ENCODE data around the gene EGLN2.

The EGLN2 gene

GRCh38 chr19:40807147-40808020 lies 8.4 kb downstream of the EGLN2 start:
- no peaks in the 10 kb centered on the region for H3K9me2 ChIP-seq (ENCODE audit: low read depth, low read length)
- no peak for TF ChIP-seq EZH2 (IDR thresholded peaks at IDR 0.05; ENCODE audit: borderline replicate concordance, low read length)
- TF ChIP-seq, protein P1, sequence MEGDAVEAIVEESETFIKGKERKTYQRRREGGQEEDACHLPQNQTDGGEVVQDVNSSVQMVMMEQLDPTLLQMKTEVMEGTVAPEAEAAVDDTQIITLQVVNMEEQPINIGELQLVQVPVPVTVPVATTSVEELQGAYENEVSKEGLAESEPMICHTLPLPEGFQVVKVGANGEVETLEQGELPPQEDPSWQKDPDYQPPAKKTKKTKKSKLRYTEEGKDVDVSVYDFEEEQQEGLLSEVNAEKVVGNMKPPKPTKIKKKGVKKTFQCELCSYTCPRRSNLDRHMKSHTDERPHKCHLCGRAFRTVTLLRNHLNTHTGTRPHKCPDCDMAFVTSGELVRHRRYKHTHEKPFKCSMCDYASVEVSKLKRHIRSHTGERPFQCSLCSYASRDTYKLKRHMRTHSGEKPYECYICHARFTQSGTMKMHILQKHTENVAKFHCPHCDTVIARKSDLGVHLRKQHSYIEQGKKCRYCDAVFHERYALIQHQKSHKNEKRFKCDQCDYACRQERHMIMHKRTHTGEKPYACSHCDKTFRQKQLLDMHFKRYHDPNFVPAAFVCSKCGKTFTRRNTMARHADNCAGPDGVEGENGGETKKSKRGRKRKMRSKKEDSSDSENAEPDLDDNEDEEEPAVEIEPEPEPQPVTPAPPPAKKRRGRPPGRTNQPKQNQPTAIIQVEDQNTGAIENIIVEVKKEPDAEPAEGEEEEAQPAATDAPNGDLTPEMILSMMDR (IDR thresholded peaks at IDR 0.05; ENCODE audit: low read length), result peak; percentile 20; the same call in 1 of the 2 replicates
- no peak overlapping the region; the same call in 1 of the 2 replicates for H3K4me2 ChIP-seq (ENCODE audit: low read length)
- 0 out of 2 replicates have a peak, but pooled peaks cover 8% of the 10 kb centered on the region for H3K79me2 ChIP-seq (ENCODE audit: insufficient read depth, low read length)
- H3K9ac ChIP-seq (ENCODE audit: low read length), result no peak overlapping the region
- no peaks in the 10 kb centered on the region for H3K27me3 ChIP-seq (ENCODE audit: insufficient read depth, low read length)
- H2AFZ ChIP-seq (ENCODE audit: low read length), result no peak overlapping the region
- no peaks in the 10 kb centered on the region for H3F3A ChIP-seq (ENCODE audit: insufficient read depth, low read length)
- H3K36me3 ChIP-seq (ENCODE audit: insufficient read depth, low read length), result peaks cover 54% of the 10 kb centered on the region
- no peaks in the 10 kb centered on the region for H3K9me3 ChIP-seq (ENCODE audit: low read length)
- H3K4me1 ChIP-seq (ENCODE audit: insufficient read depth, low read length, severe bottlenecking), result peaks cover 59% of the 10 kb centered on the region
- H3K27ac ChIP-seq (ENCODE audit: low read depth, low read length, poor library complexity, severe bottlenecking), result no peak overlapping the region
- no peaks in the 10 kb centered on the region for H4K20me1 ChIP-seq (ENCODE audit: insufficient read depth, low read length)
- no peak overlapping the region for H3K4me3 ChIP-seq (ENCODE audit: low read depth, low read length, poor library complexity, severe bottlenecking)

- Histone ChIP-seq H3K4me1 (ENCODE audit: insufficient read depth, low read length, severe bottlenecking) (peaks cover 53% of the 10 kb centered on the region), H3K4me3 (ENCODE audit: low read depth, low read length, poor library complexity, severe bottlenecking) (no peak overlapping the region), H4K20me1 (ENCODE audit: insufficient read depth, low read length) (no peaks in the 10 kb centered on the region), H3K36me3 (ENCODE audit: insufficient read depth, low read length) (peaks cover 48% of the 10 kb centered on the region), H3K4me2 (ENCODE audit: low read length) (no peak overlapping the region), H3K9me3 (ENCODE audit: low read length) (no peaks in the 10 kb centered on the region), H3F3A (ENCODE audit: insufficient read depth, low read length) (no peaks in the 10 kb centered on the region), H3K9ac (ENCODE audit: low read length) (no peak overlapping the region), H2AFZ (ENCODE audit: low read length) (no peak overlapping the region), H3K9me2 (ENCODE audit: low read depth, low read length) (no peaks in the 10 kb centered on the region), H3K27ac (ENCODE audit: low read depth, low read length, poor library complexity, severe bottlenecking) (no peak overlapping the region), H3K27me3 (ENCODE audit: insufficient read depth, low read length) (no peaks in the 10 kb centered on the region), H3K79me2 (ENCODE audit: insufficient read depth, low read length) (0 out of 2 replicates have a peak, but pooled peaks cover 8% of the 10 kb centered on the region)
- no peak for TF ChIP-seq EZH2 (IDR thresholded peaks at IDR 0.05; ENCODE audit: borderline replicate concordance, low read length)
- TF ChIP-seq, protein P1 (IDR thresholded peaks at IDR 0.05; ENCODE audit: low read length), result no peak
Observed at GRCh38 chr19:40808021-40808325, 9.0 kb downstream of the EGLN2 start.

DNA sequence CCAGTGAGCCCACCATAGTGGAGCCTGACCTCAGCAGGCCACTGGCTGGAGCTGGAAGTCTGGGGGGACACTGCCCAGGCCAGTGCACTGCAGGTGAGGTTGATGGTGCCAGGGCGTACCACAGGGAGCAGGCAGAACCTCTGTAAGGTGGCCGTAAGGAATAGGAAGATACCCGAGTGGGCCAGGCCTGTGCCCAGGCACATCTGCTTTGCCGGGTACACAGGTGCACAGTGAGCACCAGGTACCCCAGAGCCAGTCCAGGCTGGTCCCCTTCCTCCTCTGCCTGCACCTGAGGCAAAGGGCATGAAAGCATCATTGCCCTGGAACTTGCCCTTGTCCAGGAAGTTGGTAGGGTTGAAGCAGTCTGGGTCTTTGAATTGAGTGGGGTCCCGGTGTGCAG lies 9.5 kb downstream of the EGLN2 start:
- no peak for TF ChIP-seq EZH2 (IDR thresholded peaks at IDR 0.05; ENCODE audit: borderline replicate concordance, low read length)
- TF ChIP-seq, protein P1 (IDR thresholded peaks at IDR 0.05; ENCODE audit: low read length), result no peak

More for the DNA sequence above, 9.5 kb downstream of the EGLN2 start:
- no peak overlapping the region for H3K4me3 ChIP-seq (ENCODE audit: low read depth, low read length, poor library complexity, severe bottlenecking)
- H3F3A ChIP-seq (ENCODE audit: insufficient read depth, low read length), result no peaks in the 10 kb centered on the region
- no peaks in the 10 kb centered on the region for H3K9me3 ChIP-seq (ENCODE audit: low read length)
- no peaks in the 10 kb centered on the region for H3K27me3 ChIP-seq (ENCODE audit: insufficient read depth, low read length)
- no peak overlapping the region for H3K27ac ChIP-seq (ENCODE audit: low read depth, low read length, poor library complexity, severe bottlenecking)
- 0 out of 2 replicates have a peak, but pooled peaks cover 8% of the 10 kb centered on the region for H3K79me2 ChIP-seq (ENCODE audit: insufficient read depth, low read length)
- H2AFZ ChIP-seq (ENCODE audit: low read length), result no peak overlapping the region
- H3K36me3 ChIP-seq (ENCODE audit: insufficient read depth, low read length), result peaks cover 47% of the 10 kb centered on the region
- no peaks in the 10 kb centered on the region for H4K20me1 ChIP-seq (ENCODE audit: insufficient read depth, low read length)
- no peak overlapping the region for H3K4me2 ChIP-seq (ENCODE audit: low read length)
- H3K4me1 ChIP-seq (ENCODE audit: insufficient read depth, low read length, severe bottlenecking), result peaks cover 48% of the 10 kb centered on the region
- no peak overlapping the region for H3K9ac ChIP-seq (ENCODE audit: low read length)
- H3K9me2 ChIP-seq (ENCODE audit: low read depth, low read length), result no peaks in the 10 kb centered on the region
